B cell (primary cell): ENCODE results near the gene AHCTF1. TPM values are rescaled to one million over a fixed set of nuclear protein-coding genes. Genes with fewer than 3 reads are reported as not detected.

Experiments
- ATAC-seq: fragments of 200-7000 bp; cut with Tn5 transposase; one replicate; pipeline ENCODE4 v1.10.0; 2021; ENCODE audit warnings: low read depth, mild to moderate bottlenecking, moderate number of reproducible peaks, moderate library complexity
- CTCF ChIA-PET: fragments of 350-600 bp; sonication (Branson Sonifier 250); formaldehyde crosslinking; loops from one replicate; lab custom pipeline; 2021; ENCODE audit warnings: antibody characterized with exemption, inconsistent platforms; lab: Charles Lee
- POLR2A ChIA-PET: fragments of 350-600 bp; sonication (Branson Sonifier 250); formaldehyde crosslinking; loops from one replicate; lab custom pipeline; 2021; ENCODE audit warnings: antibody characterized with exemption; lab: Charles Lee
- DNase-seq: peaks from one replicate; pipeline ENCODE4 v3.0.0; 2013
- H2AFZ ChIP-seq: 2 replicates; pipeline ENCODE4 v1.6.1; 2012; ENCODE audit warnings: mild to moderate bottlenecking, low read depth, low read length; ENCODE audit not compliant: insufficient read depth, poor library complexity, severe bottlenecking
- H3K27ac ChIP-seq, 2 donors: 1 replicate in 1 of 2; 2 replicates in 1 of 2; pipeline ENCODE4 v1.5.1; 2012 to 2013; ENCODE audit warnings: low read length in 2 of 2, mild to moderate bottlenecking in 2 of 2, moderate library complexity in 1 of 2
- H3K27me3 ChIP-seq, 4 experiments: fragments of 200-600 bp in 1 of 4; sonication (generic) in 1 of 4; replicated peaks in 1 of 4; 1 replicate in 2 of 4; 2 replicates in 2 of 4; pipeline versions ENCODE4 v1.6.1 to v1.7.0; 2013 to 2016; ENCODE audit warnings: low read length in 3 of 4, mild to moderate bottlenecking in 2 of 4, mixed read lengths in 1 of 4, moderate library complexity in 1 of 4; ENCODE audit not compliant: insufficient read depth in 4 of 4, control insufficient read depth in 3 of 4; ENCODE audit errors: control extremely low read depth in 1 of 4
- H3K36me3 ChIP-seq, 2 experiments: replicated peaks in 1 of 2; 1 replicate in 1 of 2; 2 replicates in 1 of 2; pipeline versions ENCODE4 v1.6.1 to v1.7.1; 2013; ENCODE audit warnings: low read length in 1 of 2; ENCODE audit not compliant: insufficient read depth in 2 of 2, control insufficient read depth in 1 of 2; ENCODE audit errors: control extremely low read depth in 1 of 2, extremely low read depth in 1 of 2
- H3K4me1 ChIP-seq, 2 donors: fragments of 200-600 bp in 1 of 2; sonication (generic) in 1 of 2; 1 replicate in 1 of 2; 2 replicates in 1 of 2; pipeline versions ENCODE4 v1.5.1 to v1.6.1; 2013 to 2017; ENCODE audit warnings: low read length in 2 of 2; ENCODE audit not compliant: control insufficient read depth in 2 of 2, insufficient read depth in 2 of 2
- H3K4me2 ChIP-seq: replicated peaks from 2 replicates; pipeline ENCODE3; 2012; ENCODE audit warnings: mild to moderate bottlenecking, low read depth, low read length; ENCODE audit not compliant: poor library complexity, severe bottlenecking
- H3K4me3 ChIP-seq, 5 experiments: fragments of 200-600 bp in 1 of 5; sonication (generic) in 1 of 5; 1 replicate in 3 of 5; 2 replicates in 2 of 5; pipeline versions ENCODE4 v1.5.1 to v1.7.0; 2011 to 2016; ENCODE audit warnings: low read length in 4 of 5, mild to moderate bottlenecking in 4 of 5, low read depth in 2 of 5, control low read depth in 1 of 5, moderate library complexity in 1 of 5; ENCODE audit not compliant: insufficient read depth in 1 of 5; ENCODE audit errors: control extremely low read depth in 1 of 5, extremely low read depth in 1 of 5
- H3K79me2 ChIP-seq: fragments of 200-600 bp; sonication (generic); one replicate; pipeline ENCODE4 v1.6.0; 2016; ENCODE audit warnings: low read length; ENCODE audit not compliant: control insufficient read depth, insufficient read depth
- H3K9ac ChIP-seq: fragments of 200-600 bp; sonication (generic); 2 replicates; pipeline ENCODE4 v1.6.1; 2017; ENCODE audit warnings: mild to moderate bottlenecking, low read length, moderate library complexity
- H3K9me3 ChIP-seq, 3 donors: one replicate each; pipeline versions ENCODE4 v1.6.1 to v1.7.1; 2013; ENCODE audit warnings: low read length in 2 of 3; ENCODE audit not compliant: control insufficient read depth in 2 of 3, insufficient read depth in 1 of 3; ENCODE audit errors: control extremely low read depth in 1 of 3
- H4K20me1 ChIP-seq: 2 replicates; pipeline ENCODE4 v1.6.0; 2012; ENCODE audit warnings: mild to moderate bottlenecking, low read length; ENCODE audit not compliant: insufficient read depth, control insufficient read depth, poor library complexity, severe bottlenecking
- H3K27ac Mint-ChIP-seq: one replicate; pipeline ENCODE4 v1.8.0; 2021; ENCODE audit warnings: mixed read lengths
- H3K27me3 Mint-ChIP-seq: one replicate; pipeline ENCODE4 v1.8.0; 2021; ENCODE audit warnings: mixed read lengths
- H3K4me1 Mint-ChIP-seq: one replicate; pipeline ENCODE4 v1.8.0; 2021; ENCODE audit warnings: mixed read lengths
- H3K4me3 Mint-ChIP-seq: one replicate; pipeline ENCODE4 v1.8.0; 2021; ENCODE audit warnings: mixed read lengths
- H3K9me3 Mint-ChIP-seq: one replicate; pipeline ENCODE4 v1.8.0; 2022; ENCODE audit warnings: mixed read lengths; ENCODE audit not compliant: insufficient read depth
- EZH2 ChIP-seq: IDR thresholded peaks from 2 replicates; pipeline ENCODE4 v1.6.1; 2012; ENCODE audit warnings: borderline replicate concordance, low read depth, mild to moderate bottlenecking, moderate library complexity, low read length; ENCODE audit not compliant: insufficient read depth, poor library complexity, severe bottlenecking
- WGBS: methylation state at CpG from one replicate; pipeline ENCODE4 v1.1.5; 2013; ENCODE audit warnings: missing lambda C conversion rate; ENCODE audit not compliant: insufficient coverage; 5-methylcytosine and 5-hydroxymethylcytosine counted together
- intact Hi-C: fragments of 100-400 bp; cut with micrococcal nuclease; formaldehyde crosslinking; loops from one replicate; pipeline ENCODE4 v1.10.0; 2022
- polyA plus RNA-seq: library from polyadenylated mRNA; depleted of rRNA; stranded (reverse); fragments of >200 nt; gene quantifications from 2 replicates; pipeline ENCODE4 v1.2.3, GENCODE V29; 2012
- total RNA-seq, 2 donors: library from RNA; stranded (reverse); fragments of 120-200 nt in 1 of 2; gene quantifications; 1 replicate in 1 of 2; 2 replicates in 1 of 2; pipeline versions ENCODE4 v1.2.3 to v1.2.4, GENCODE V29; 2013 to 2022
- TF ChIP-seq, protein P1 (sequence below): fragments of 200-600 bp; IDR thresholded peaks from one replicate; pipeline ENCODE4 v1.8.0; 2022; ENCODE audit warnings: antibody characterized with exemption, mild to moderate bottlenecking

The AHCTF1 gene
- total and polyA plus RNA-seq, 2 donors (not counting 1 experiment from before 2014, with no cell fraction given), result 8.6 to 34.8 TPM

DNA sequence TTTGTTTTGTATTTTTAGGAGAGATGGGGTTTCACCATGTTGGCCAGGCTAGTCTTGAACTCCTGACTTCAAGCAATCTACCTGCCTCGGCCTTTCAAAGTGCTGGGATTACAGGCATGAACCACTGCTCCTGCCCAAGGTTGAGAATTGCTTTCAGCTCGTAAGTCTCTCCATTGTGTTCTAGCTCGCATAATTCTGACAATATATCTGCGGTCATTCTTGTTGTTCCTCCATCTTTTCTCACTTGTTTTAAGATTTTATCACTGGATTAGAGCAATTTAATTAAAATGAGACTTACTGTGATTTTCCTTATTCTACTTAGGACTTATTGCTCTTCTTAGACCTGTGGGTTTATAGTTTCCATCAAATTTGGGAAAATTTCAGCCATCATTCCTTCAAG lies 102.9 kb downstream of the AHCTF1 start:
- Histone ChIP-seq H3K9ac (no peak overlapping the region), H3K27ac (no peak overlapping the region), H3K27me3 (no peaks in the 10 kb centered on the region), H4K20me1 (no peaks in the 10 kb centered on the region), H3K36me3 (no peaks in the 10 kb centered on the region), H3K79me2 (no peaks in the 10 kb centered on the region), H3K4me3 (no peak overlapping the region), H3K4me2 (no peak overlapping the region), H3K9me3 (no peaks in the 10 kb centered on the region), H2AFZ (no peak overlapping the region), H3K4me1 (no peaks in the 10 kb centered on the region)
- no peak overlapping the region for H3K27ac Mint-ChIP-seq
- WGBS, result 86% methylated on average over 2 of the region's 4 CpGs
- no peak overlapping the region for H3K4me3 Mint-ChIP-seq
- TF ChIP-seq, protein P1, sequence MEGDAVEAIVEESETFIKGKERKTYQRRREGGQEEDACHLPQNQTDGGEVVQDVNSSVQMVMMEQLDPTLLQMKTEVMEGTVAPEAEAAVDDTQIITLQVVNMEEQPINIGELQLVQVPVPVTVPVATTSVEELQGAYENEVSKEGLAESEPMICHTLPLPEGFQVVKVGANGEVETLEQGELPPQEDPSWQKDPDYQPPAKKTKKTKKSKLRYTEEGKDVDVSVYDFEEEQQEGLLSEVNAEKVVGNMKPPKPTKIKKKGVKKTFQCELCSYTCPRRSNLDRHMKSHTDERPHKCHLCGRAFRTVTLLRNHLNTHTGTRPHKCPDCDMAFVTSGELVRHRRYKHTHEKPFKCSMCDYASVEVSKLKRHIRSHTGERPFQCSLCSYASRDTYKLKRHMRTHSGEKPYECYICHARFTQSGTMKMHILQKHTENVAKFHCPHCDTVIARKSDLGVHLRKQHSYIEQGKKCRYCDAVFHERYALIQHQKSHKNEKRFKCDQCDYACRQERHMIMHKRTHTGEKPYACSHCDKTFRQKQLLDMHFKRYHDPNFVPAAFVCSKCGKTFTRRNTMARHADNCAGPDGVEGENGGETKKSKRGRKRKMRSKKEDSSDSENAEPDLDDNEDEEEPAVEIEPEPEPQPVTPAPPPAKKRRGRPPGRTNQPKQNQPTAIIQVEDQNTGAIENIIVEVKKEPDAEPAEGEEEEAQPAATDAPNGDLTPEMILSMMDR, result no peak
- TF ChIP-seq EZH2, result no peak
- ATAC-seq, result no peak
- CTCF ChIA-PET, result no interaction called here
- H3K4me1 Mint-ChIP-seq, result no peaks in the 10 kb centered on the region
- POLR2A ChIA-PET, result no interaction called here
- no peak for DNase-seq
- intact Hi-C loops, result no loop called here
- H3K27me3 Mint-ChIP-seq, result peaks cover 10% of the 10 kb centered on the region
- peaks cover 6% of the 10 kb centered on the region for H3K9me3 Mint-ChIP-seq

DNA sequence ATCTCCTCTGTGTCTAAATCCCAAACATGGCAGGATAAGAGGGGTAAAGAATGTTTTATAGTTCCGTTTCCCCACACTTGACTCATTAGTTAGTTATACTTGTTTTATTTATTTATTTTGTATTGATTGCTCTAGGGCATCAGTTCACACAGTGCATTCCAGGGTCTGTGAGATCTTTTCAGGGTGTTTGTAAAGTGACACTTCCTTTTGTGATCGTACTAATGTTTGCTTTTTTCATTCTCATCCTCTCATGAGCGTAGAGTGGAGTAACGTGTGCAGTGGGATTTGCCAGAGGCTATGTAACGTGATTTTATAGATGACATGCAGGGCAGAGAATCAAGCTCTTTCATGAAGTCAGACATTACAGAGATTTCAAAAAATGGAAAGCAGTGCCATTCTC lies 104.4 kb downstream of the AHCTF1 start:
- ChIA-PET CTCF (no interaction called here), POLR2A (no interaction called here)
- Histone ChIP-seq H3K4me1 (no peaks in the 10 kb centered on the region), H3K4me3 (no peak overlapping the region), H3K79me2 (no peaks in the 10 kb centered on the region), H3K9me3 (no peaks in the 10 kb centered on the region), H4K20me1 (no peaks in the 10 kb centered on the region), H3K9ac (no peak overlapping the region), H2AFZ (no peak overlapping the region), H3K4me2 (no peak overlapping the region), H3K36me3 (no peaks in the 10 kb centered on the region), H3K27me3 (no peaks in the 10 kb centered on the region), H3K27ac (no peak overlapping the region)
- TF ChIP-seq, protein P1, result no peak
- TF ChIP-seq EZH2, result no peak
- no peak overlapping the region for H3K27ac Mint-ChIP-seq
- 100% methylated on average over 3 of the region's 5 CpGs for WGBS
- intact Hi-C loops, result no loop called here
- H3K27me3 Mint-ChIP-seq, result peaks cover 7% of the 10 kb centered on the region
- DNase-seq, result no peak
- H3K4me1 Mint-ChIP-seq, result no peaks in the 10 kb centered on the region
- H3K9me3 Mint-ChIP-seq, result peaks cover 6% of the 10 kb centered on the region
- ATAC-seq, result no peak
- H3K4me3 Mint-ChIP-seq, result no peak overlapping the region
